ENCODE measurements around the gene TMEM201. TPM values are rescaled to one million over a fixed set of nuclear protein-coding genes. Genes with fewer than 3 reads are reported as not detected.

The TMEM201 gene
- total and polyA plus RNA-seq, 2 of the 13 experiments (the other 11 are each of a cell fraction or from before 2014, with no cell fraction given): 1.5 to 8.2 TPM

DNA sequence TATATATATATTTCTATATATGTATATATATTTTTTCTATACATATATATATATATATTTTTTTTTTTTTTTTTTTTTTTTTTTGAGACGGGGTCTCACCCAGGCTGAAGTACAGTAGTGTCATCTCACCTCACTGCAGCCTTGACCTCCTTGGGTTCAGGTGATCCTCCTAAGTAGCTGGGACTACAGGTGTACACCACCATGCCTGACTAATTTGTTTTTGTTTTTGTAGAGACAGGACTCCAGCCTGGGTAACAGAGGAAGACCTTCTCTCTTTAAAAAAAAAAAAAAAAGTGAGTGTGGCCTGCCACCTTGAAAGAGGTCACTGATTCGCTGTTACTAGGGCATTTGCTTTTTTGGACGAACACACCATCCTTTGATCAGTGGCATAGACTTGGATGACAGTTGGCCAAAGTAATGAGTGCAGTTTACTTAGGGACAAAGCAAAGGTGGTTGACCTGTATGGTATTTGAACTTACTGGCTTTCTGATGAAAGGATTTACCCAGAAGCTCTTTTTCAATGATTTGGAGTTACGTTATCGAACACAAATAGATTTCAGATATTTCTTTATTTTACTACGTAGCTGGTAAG is 38.7 kb upstream of the TMEM201 start (continued):
- TF ChIP-seq, protein P1, sequence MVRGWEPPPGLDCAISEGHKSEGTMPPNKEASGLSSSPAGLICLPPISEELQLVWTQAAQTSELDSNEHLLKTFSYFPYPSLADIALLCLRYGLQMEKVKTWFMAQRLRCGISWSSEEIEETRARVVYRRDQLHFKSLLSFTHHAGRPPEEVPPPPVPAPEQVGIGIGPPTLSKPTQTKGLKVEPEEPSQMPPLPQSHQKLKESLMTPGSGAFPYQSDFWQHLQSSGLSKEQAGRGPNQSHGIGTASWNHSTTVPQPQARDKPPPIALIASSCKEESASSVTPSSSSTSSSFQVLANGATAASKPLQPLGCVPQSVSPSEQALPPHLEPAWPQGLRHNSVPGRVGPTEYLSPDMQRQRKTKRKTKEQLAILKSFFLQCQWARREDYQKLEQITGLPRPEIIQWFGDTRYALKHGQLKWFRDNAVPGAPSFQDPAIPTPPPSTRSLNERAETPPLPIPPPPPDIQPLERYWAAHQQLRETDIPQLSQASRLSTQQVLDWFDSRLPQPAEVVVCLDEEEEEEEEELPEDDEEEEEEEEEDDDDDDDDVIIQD (CRISPR knock-in tag; IDR thresholded peaks at IDR 0.05; ENCODE audit: low read depth): peak; percentile 92
- TF ChIP-seq YY1 (IDR thresholded peaks at IDR 0.05; ENCODE audit: insufficient read depth, insufficient replicate concordance, low read depth, low read length): peak; percentile 17
- TF ChIP-seq ZNF558 (CRISPR knock-in tag; IDR thresholded peaks at IDR 0.05; ENCODE audit: borderline replicate concordance): no peak
- TF ChIP-seq, protein P2, sequence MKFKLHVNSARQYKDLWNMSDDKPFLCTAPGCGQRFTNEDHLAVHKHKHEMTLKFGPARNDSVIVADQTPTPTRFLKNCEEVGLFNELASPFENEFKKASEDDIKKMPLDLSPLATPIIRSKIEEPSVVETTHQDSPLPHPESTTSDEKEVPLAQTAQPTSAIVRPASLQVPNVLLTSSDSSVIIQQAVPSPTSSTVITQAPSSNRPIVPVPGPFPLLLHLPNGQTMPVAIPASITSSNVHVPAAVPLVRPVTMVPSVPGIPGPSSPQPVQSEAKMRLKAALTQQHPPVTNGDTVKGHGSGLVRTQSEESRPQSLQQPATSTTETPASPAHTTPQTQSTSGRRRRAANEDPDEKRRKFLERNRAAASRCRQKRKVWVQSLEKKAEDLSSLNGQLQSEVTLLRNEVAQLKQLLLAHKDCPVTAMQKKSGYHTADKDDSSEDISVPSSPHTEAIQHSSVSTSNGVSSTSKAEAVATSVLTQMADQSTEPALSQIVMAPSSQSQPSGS (CRISPR knock-in tag; IDR thresholded peaks at IDR 0.05): peak; percentile 91
- no peak for TF ChIP-seq REXO4 (CRISPR knock-in tag; IDR thresholded peaks at IDR 0.05; ENCODE audit: borderline replicate concordance)
- TF ChIP-seq ZSCAN21 (CRISPR knock-in tag; IDR thresholded peaks at IDR 0.05; ENCODE audit: borderline replicate concordance): 0 out of 2 replicates have a peak, but pooled peaks have one; percentile 37
- TF ChIP-seq, protein P3, sequence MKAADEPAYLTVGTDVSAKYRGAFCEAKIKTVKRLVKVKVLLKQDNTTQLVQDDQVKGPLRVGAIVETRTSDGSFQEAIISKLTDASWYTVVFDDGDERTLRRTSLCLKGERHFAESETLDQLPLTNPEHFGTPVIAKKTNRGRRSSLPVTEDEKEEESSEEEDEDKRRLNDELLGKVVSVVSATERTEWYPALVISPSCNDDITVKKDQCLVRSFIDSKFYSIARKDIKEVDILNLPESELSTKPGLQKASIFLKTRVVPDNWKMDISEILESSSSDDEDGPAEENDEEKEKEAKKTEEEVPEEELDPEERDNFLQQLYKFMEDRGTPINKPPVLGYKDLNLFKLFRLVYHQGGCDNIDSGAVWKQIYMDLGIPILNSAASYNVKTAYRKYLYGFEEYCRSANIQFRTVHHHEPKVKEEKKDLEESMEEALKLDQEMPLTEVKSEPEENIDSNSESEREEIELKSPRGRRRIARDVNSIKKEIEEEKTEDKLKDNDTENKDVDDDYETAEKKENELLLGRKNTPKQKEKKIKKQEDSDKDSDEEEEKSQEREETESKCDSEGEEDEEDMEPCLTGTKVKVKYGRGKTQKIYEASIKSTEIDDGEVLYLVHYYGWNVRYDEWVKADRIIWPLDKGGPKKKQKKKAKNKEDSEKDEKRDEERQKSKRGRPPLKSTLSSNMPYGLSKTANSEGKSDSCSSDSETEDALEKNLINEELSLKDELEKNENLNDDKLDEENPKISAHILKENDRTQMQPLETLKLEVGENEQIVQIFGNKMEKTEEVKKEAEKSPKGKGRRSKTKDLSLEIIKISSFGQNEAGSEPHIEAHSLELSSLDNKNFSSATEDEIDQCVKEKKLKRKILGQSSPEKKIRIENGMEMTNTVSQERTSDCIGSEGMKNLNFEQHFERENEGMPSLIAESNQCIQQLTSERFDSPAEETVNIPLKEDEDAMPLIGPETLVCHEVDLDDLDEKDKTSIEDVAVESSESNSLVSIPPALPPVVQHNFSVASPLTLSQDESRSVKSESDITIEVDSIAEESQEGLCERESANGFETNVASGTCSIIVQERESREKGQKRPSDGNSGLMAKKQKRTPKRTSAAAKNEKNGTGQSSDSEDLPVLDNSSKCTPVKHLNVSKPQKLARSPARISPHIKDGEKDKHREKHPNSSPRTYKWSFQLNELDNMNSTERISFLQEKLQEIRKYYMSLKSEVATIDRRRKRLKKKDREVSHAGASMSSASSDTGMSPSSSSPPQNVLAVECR (CRISPR knock-in tag; IDR thresholded peaks at IDR 0.05; ENCODE audit: borderline replicate concordance): peak; percentile 69; the same call in 1 of the 2 replicates
- TF ChIP-seq ZNF644 (CRISPR knock-in tag; IDR thresholded peaks at IDR 0.05; ENCODE audit: low read depth): peak; percentile 84
- TF ChIP-seq MIER2 (CRISPR knock-in tag; IDR thresholded peaks at IDR 0.05): peak; percentile 33; the same call in 1 of the 2 replicates
- TF ChIP-seq FOXM1 (CRISPR knock-in tag; IDR thresholded peaks at IDR 0.05): peak; percentile 94
- 0 out of 2 replicates have a peak, but pooled peaks have one; percentile 62 for TF ChIP-seq ZBTB3 (CRISPR knock-in tag; IDR thresholded peaks at IDR 0.05; ENCODE audit: borderline replicate concordance, low read depth)
- TF ChIP-seq KLF16 (CRISPR knock-in tag; IDR thresholded peaks at IDR 0.05): peak in 1 of 2 experiments; percentile 58; a peak in 1 of 4 replicates
- peak; percentile 92 for TF ChIP-seq HMG20B (CRISPR knock-in tag; conservative IDR thresholded peaks at IDR 0.05)
- TF ChIP-seq, protein P4, sequence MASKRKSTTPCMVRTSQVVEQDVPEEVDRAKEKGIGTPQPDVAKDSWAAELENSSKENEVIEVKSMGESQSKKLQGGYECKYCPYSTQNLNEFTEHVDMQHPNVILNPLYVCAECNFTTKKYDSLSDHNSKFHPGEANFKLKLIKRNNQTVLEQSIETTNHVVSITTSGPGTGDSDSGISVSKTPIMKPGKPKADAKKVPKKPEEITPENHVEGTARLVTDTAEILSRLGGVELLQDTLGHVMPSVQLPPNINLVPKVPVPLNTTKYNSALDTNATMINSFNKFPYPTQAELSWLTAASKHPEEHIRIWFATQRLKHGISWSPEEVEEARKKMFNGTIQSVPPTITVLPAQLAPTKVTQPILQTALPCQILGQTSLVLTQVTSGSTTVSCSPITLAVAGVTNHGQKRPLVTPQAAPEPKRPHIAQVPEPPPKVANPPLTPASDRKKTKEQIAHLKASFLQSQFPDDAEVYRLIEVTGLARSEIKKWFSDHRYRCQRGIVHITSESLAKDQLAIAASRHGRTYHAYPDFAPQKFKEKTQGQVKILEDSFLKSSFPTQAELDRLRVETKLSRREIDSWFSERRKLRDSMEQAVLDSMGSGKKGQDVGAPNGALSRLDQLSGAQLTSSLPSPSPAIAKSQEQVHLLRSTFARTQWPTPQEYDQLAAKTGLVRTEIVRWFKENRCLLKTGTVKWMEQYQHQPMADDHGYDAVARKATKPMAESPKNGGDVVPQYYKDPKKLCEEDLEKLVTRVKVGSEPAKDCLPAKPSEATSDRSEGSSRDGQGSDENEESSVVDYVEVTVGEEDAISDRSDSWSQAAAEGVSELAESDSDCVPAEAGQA (IDR thresholded peaks at IDR 0.05; ENCODE audit: low read depth): peak; percentile 54
- TF ChIP-seq, protein P4 (CRISPR knock-in tag; IDR thresholded peaks at IDR 0.05; ENCODE audit: borderline replicate concordance): no peak
- peak; percentile 96 for TF ChIP-seq NFIC (IDR thresholded peaks at IDR 0.05; ENCODE audit: low read length)
